GM12878 (cell line): ENCODE measurements around the gene MMP15.

Experiments used
- BHLHE40 ChIP-seq, 2 experiments: fragments of 450-650 bp in 1 of 2; IDR thresholded peaks; 2 replicates each; pipeline ENCODE4 v1.6.1; 2011 to 2017; ENCODE audit warnings: low read depth in 2 of 2, borderline replicate concordance in 1 of 2, improper control_type of control experiment in 1 of 2, low read length in 1 of 2, mild to moderate bottlenecking in 1 of 2
- CTCF ChIP-seq, 3 experiments: IDR thresholded peaks in 2 of 3; conservative IDR thresholded peaks in 1 of 3; 2 replicates each; pipeline ENCODE4 v1.5.1; 2011; ENCODE audit warnings: low read depth in 3 of 3, low read length in 3 of 3, mild to moderate bottlenecking in 3 of 3, control low read depth in 2 of 3, moderate library complexity in 2 of 3, inconsistent platforms in 1 of 3, mixed read lengths in 1 of 3; ENCODE audit not compliant: control insufficient read depth in 2 of 3, insufficient read depth in 1 of 3; ENCODE audit errors: extremely low read depth in 1 of 3
- EZH2 ChIP-seq: IDR thresholded peaks from 2 replicates; pipeline ENCODE4 v1.6.1; 2012; ENCODE audit warnings: low read depth, mild to moderate bottlenecking, control low read depth, inconsistent platforms, low read length, borderline replicate concordance; ENCODE audit not compliant: control insufficient read depth
- HDGF ChIP-seq: fragments of 450-650 bp; IDR thresholded peaks from 2 replicates; pipeline ENCODE4 v1.6.1; 2016; ENCODE audit warnings: antibody characterized with exemption
- MYC ChIP-seq: IDR thresholded peaks from 2 replicates; pipeline ENCODE4 v1.6.1; 2011; ENCODE audit warnings: mild to moderate bottlenecking, low read length, moderate library complexity, inconsistent platforms; ENCODE audit not compliant: insufficient read depth, insufficient replicate concordance, insufficient read length, severe bottlenecking
- NBN ChIP-seq: fragments of 450-650 bp; IDR thresholded peaks from 2 replicates; pipeline ENCODE4 v1.6.1; 2016
- NKRF ChIP-seq: fragments of 450-650 bp; conservative IDR thresholded peaks from 2 replicates; pipeline ENCODE4 v1.6.1; 2017; ENCODE audit warnings: mild to moderate bottlenecking, moderate library complexity
- POLR2A ChIP-seq: IDR thresholded peaks from 2 replicates; pipeline ENCODE4 v1.6.1; 2011; ENCODE audit warnings: low read depth, mild to moderate bottlenecking, low read length
- SP1 ChIP-seq: IDR thresholded peaks from one replicate; pipeline ENCODE4 v1.6.1; 2011; ENCODE audit warnings: low read depth, low read length
- YY1 ChIP-seq: IDR thresholded peaks from 2 replicates; pipeline ENCODE4 v1.6.1; 2011; ENCODE audit warnings: low read depth, mild to moderate bottlenecking, low read length
- ZBTB33 ChIP-seq: fragments of 450-650 bp; IDR thresholded peaks from 2 replicates; pipeline ENCODE4 v1.6.1; 2017; ENCODE audit warnings: mild to moderate bottlenecking
- ZNF274 ChIP-seq: IDR thresholded peaks from one replicate; pipeline ENCODE4 v1.8.0; 2011; ENCODE audit not compliant: insufficient read length, insufficient read depth

GRCh38 chr16:58088091-58088490, 62.5 kb downstream of the MMP15 start:
- TF ChIP-seq EZH2 = no peak
- TF ChIP-seq CTCF (IDR thresholded peaks at IDR 0.05 in 2 of 3, conservative IDR thresholded peaks at IDR 0.05 in 1 of 3; ENCODE audit: control insufficient read depth in 2 of 3, extremely low read depth in 1 of 3, insufficient read depth in 1 of 3, low read depth in 3 of 3, low read length in 3 of 3) = no peak
- TF ChIP-seq MYC = no peak
- no peak for TF ChIP-seq SP1
- TF ChIP-seq ZNF274 = no peak
- TF ChIP-seq NKRF = no peak
- no peak for TF ChIP-seq ZBTB33
- no peak for TF ChIP-seq HDGF
- no peak for TF ChIP-seq POLR2A
- TF ChIP-seq BHLHE40 (IDR thresholded peaks at IDR 0.05; ENCODE audit: borderline replicate concordance in 1 of 2, low read depth in 2 of 2, low read length in 1 of 2) = no peak
- TF ChIP-seq YY1 = no peak
- TF ChIP-seq NBN = no peak
